CD14-positive monocyte (primary cell): Measurements from ENCODE around the gene LGALS3BP. TPM values are rescaled to one million over a fixed set of nuclear protein-coding genes. Genes with fewer than 3 reads are reported as not detected.

Experiments
- DNase-seq, 3 donors: peaks; one replicate each; pipeline ENCODE4 v3.0.0-alpha.2; 2011 to 2022
- H2AFZ ChIP-seq: 2 replicates; pipeline ENCODE4 v1.6.0; 2012; ENCODE audit warnings: mild to moderate bottlenecking, low read depth, low read length, inconsistent platforms; ENCODE audit not compliant: insufficient read depth, poor library complexity, severe bottlenecking
- H3K27ac ChIP-seq, 2 donors: 1 replicate in 1 of 2; 2 replicates in 1 of 2; pipeline ENCODE4 v1.5.1; 2012 to 2013; ENCODE audit warnings: low read length in 2 of 2, control low read depth in 1 of 2, inconsistent platforms in 1 of 2, low read depth in 1 of 2, mild to moderate bottlenecking in 1 of 2
- H3K27me3 ChIP-seq, 2 donors: one replicate each; pipeline versions ENCODE4 v1.6.0 to v1.6.1; 2011 to 2013; ENCODE audit warnings: low read length in 2 of 2; ENCODE audit not compliant: control insufficient read depth in 2 of 2, insufficient read depth in 2 of 2
- H3K36me3 ChIP-seq, 2 donors: replicated peaks in 1 of 2; 1 replicate in 1 of 2; 2 replicates in 1 of 2; pipeline versions ENCODE4 v1.5.1 to v1.6.1; 2012 to 2013; ENCODE audit warnings: low read length in 2 of 2, control low read depth in 1 of 2, inconsistent platforms in 1 of 2, mild to moderate bottlenecking in 1 of 2; ENCODE audit not compliant: insufficient read depth in 2 of 2, control insufficient read depth in 1 of 2
- H3K4me1 ChIP-seq, 2 donors: 1 replicate in 1 of 2; 2 replicates in 1 of 2; pipeline versions ENCODE4 v1.5.1 to v1.6.1; 2012 to 2013; ENCODE audit warnings: low read length in 2 of 2, control low read depth in 1 of 2, inconsistent platforms in 1 of 2, mild to moderate bottlenecking in 1 of 2, moderate library complexity in 1 of 2; ENCODE audit not compliant: insufficient read depth in 2 of 2, control insufficient read depth in 1 of 2
- H3K4me2 ChIP-seq: replicated peaks from 2 replicates; pipeline ENCODE3; 2012; ENCODE audit warnings: low read length, moderate library complexity, mild to moderate bottlenecking; ENCODE audit not compliant: poor library complexity, severe bottlenecking; ENCODE audit errors: extremely low read depth
- H3K4me3 ChIP-seq, 3 experiments: fragments of 200-600 bp in 1 of 3; sonication (generic) in 1 of 3; replicated peaks in 1 of 3; 1 replicate in 2 of 3; 2 replicates in 1 of 3; pipeline ENCODE4 v1.5.1; 2011 to 2013; ENCODE audit warnings: low read length in 3 of 3, mild to moderate bottlenecking in 3 of 3, control low read depth in 2 of 3, low read depth in 2 of 3, inconsistent platforms in 1 of 3, moderate library complexity in 1 of 3
- H3K79me2 ChIP-seq: 2 replicates; pipeline ENCODE4 v1.6.0; 2012; ENCODE audit warnings: mild to moderate bottlenecking, control low read depth, inconsistent platforms, low read length, moderate library complexity; ENCODE audit not compliant: insufficient read depth
- H3K9ac ChIP-seq: 2 replicates; pipeline ENCODE4 v1.6.0; 2017; ENCODE audit warnings: low read length, mild to moderate bottlenecking; ENCODE audit not compliant: insufficient read depth, poor library complexity, severe bottlenecking
- H3K9me3 ChIP-seq, 2 donors: replicated peaks in 1 of 2; 1 replicate in 1 of 2; 2 replicates in 1 of 2; pipeline versions ENCODE4 v1.5.1 to v1.6.1; 2012 to 2013; ENCODE audit warnings: low read length in 2 of 2, control low read depth in 1 of 2; ENCODE audit not compliant: control insufficient read depth in 1 of 2, insufficient read depth in 1 of 2
- H4K20me1 ChIP-seq: 2 replicates; pipeline ENCODE4 v1.6.0; 2012; ENCODE audit warnings: mild to moderate bottlenecking, low read length, control low read depth, moderate library complexity; ENCODE audit not compliant: insufficient read depth
- H3K27ac Mint-ChIP-seq, 7 donors: one replicate each; pipeline ENCODE4 v1.8.0; 2020; ENCODE audit warnings: mild to moderate bottlenecking in 7 of 7, mixed read lengths in 7 of 7, moderate library complexity in 6 of 7, inconsistent platforms in 2 of 7
- H3K27me3 Mint-ChIP-seq, 3 donors: one replicate each; pipeline ENCODE4 v1.8.0; 2021 to 2022; ENCODE audit warnings: low read depth in 3 of 3, mild to moderate bottlenecking in 3 of 3, mixed read lengths in 3 of 3, moderate library complexity in 3 of 3, inconsistent platforms in 1 of 3
- H3K36me3 Mint-ChIP-seq, 2 donors: one replicate each; pipeline ENCODE4 v1.8.0; 2020; ENCODE audit warnings: mixed read lengths in 2 of 2, inconsistent platforms in 1 of 2, mild to moderate bottlenecking in 1 of 2
- H3K4me1 Mint-ChIP-seq: one replicate; pipeline ENCODE4 v1.8.0; 2020; ENCODE audit warnings: mild to moderate bottlenecking, mixed read lengths
- H3K4me3 Mint-ChIP-seq, 2 donors: one replicate each; pipeline ENCODE4 v1.8.0; 2020; ENCODE audit warnings: mild to moderate bottlenecking in 2 of 2, mixed read lengths in 2 of 2, moderate library complexity in 1 of 2
- H3K9me3 Mint-ChIP-seq, 7 donors: one replicate each; pipeline ENCODE4 v1.8.0; 2020 to 2022; ENCODE audit warnings: mixed read lengths in 7 of 7, mild to moderate bottlenecking in 6 of 7, moderate library complexity in 6 of 7, inconsistent platforms in 2 of 7
- CTCF ChIP-seq: fragments of 200-600 bp; IDR thresholded peaks from one replicate; pipeline ENCODE4 v1.8.0; 2022; ENCODE audit warnings: antibody characterized with exemption, mild to moderate bottlenecking
- WGBS: methylation state at CpG from one replicate; pipeline ENCODE4 v1.1.5; 2013; ENCODE audit warnings: missing lambda C conversion rate; ENCODE audit not compliant: insufficient coverage; 5-methylcytosine and 5-hydroxymethylcytosine counted together
- intact Hi-C, 2 donors: fragments of 100-400 bp; cut with micrococcal nuclease; formaldehyde crosslinking; loops; one replicate each; pipeline versions ENCODE4 v1.15.0 to v1.15.1; 2023
- polyA plus RNA-seq, 3 donors: library from polyadenylated mRNA; depleted of rRNA in 1 of 3; unstranded in 2 of 3; stranded (reverse) in 1 of 3; fragments of 300-500 nt in 2 of 3; fragments of >200 nt in 1 of 3; fragmentation: Illumina TruSeq in 2 of 3; gene quantifications; 1 replicate in 2 of 3; 2 replicates in 1 of 3; pipeline ENCODE4 v1.2.3, GENCODE V29; 2012 to 2021

Gene LGALS3BP
- polyA plus RNA-seq, 3 donors, result 11.4 to 12.0 (median 11.7) TPM

- Mint-ChIP-seq H3K27ac (peak overlapping the region; percentile 91 to 98 (median 95)), H3K27me3 (peaks cover 0 to 2% (median 0%) of the 10 kb centered on the region in 3 donors), H3K36me3 (peaks cover 16 to 21% of the 10 kb centered on the region in 2 donors), H3K9me3 (peaks cover 0 to 2% (median 0%) of the 10 kb centered on the region in 7 donors), H3K4me3 (peak overlapping the region; percentile 94 to 95), H3K4me1 (peaks cover 56% of the 10 kb centered on the region)
- Histone ChIP-seq H3K4me3 (peak overlapping the region; percentile 75 to 96 (median 91)), H3K9me3 (no peaks in the 10 kb centered on the region), H4K20me1 (peaks cover 53% of the 10 kb centered on the region), H3K36me3 (peaks cover 0 to 21% of the 10 kb centered on the region in 2 donors), H3K79me2 (peaks cover 66% of the 10 kb centered on the region), H3K4me1 (peaks cover 54 to 59% of the 10 kb centered on the region in 2 donors), H3K4me2 (peak overlapping the region; percentile 89), H2AFZ (no peak overlapping the region), H3K9ac (peak overlapping the region; percentile 73), H3K27me3 (no peaks in the 10 kb centered on the region), H3K27ac (peak overlapping the region; percentile 82 to 86)
- intact Hi-C loops, result loop anchor here (2.0 to 5.0 kb wide), 4 partner anchors 42 to 62 kb away; no protein-coding TSS in a partner anchor
- WGBS, result under 1% methylated on average over 19 of the region's 28 CpGs
- TF ChIP-seq CTCF, result no peak
- DNase-seq, result peak; percentile 45 to 57 (median 50)
Measured at GRCh38 chr17:78923660-78924453, 55.9 kb downstream of the LGALS3BP start.

DNA sequence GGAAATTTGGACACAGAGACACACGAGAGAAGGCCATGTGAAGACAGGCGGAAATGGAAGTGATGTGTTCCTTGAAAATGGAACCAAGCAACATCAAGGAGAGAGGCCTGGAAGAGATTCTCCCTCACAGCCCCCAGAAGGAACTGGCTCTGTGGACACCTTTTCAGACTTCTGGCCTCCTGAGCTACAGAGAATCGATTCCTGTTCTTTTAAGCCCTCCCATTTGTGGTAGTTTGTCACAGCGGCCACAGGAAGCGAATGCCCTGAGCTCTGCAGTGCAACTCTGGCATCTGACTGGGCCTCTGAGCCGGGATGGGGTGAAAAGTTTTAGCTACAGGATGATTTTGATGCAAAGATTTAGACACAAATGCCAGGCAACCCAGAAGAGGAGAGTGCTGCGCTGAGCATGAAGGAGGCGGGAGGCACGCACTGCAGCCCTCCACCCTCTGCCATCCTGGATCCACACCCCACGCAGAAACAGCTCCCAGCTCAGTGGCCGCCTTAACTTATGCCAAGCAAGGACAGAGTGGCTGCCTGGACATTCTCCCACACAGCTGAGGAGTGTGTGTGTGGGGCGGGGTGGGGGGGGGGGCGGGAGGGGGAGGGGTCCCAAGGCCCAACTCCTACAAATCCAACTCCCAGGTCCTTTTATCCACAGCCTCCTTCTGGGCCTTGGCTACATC is 56.8 kb downstream of the LGALS3BP start:
- 0% methylated on average over 5 of the region's 13 CpGs for WGBS
- H3K27me3 Mint-ChIP-seq, result peaks cover 0 to under 1% (median 0%) of the 10 kb centered on the region in 3 donors
- Histone ChIP-seq H3K27ac (peak overlapping the region; percentile 82 to 86), H3K4me2 (peak overlapping the region; percentile 89), H3K4me1 (peaks cover 63 to 68% of the 10 kb centered on the region in 2 donors), H3K9ac (peak overlapping the region; percentile 51), H4K20me1 (peaks cover 59% of the 10 kb centered on the region), H3K4me3 (peak overlapping the region; percentile 75 to 96 (median 91)), H3K27me3 (no peaks in the 10 kb centered on the region), H3K9me3 (no peaks in the 10 kb centered on the region), H3K36me3 (peaks cover 0 to 21% of the 10 kb centered on the region in 2 donors), H2AFZ (no peak overlapping the region), H3K79me2 (peaks cover 75% of the 10 kb centered on the region)
- H3K4me1 Mint-ChIP-seq, result peaks cover 65% of the 10 kb centered on the region
- H3K27ac Mint-ChIP-seq, result peak overlapping the region; percentile 93 to 98 (median 96)
- DNase-seq, result peak in 2 of 3 donors; percentile 32 to 35
- no peak for TF ChIP-seq CTCF
- intact Hi-C loops, result loop anchor here (5.0 kb wide), 3 partner anchors 41 to 61 kb away; no protein-coding TSS in a partner anchor
- peak overlapping the region; percentile 94 to 95 for H3K4me3 Mint-ChIP-seq
- peaks cover 16 to 21% of the 10 kb centered on the region in 2 donors for H3K36me3 Mint-ChIP-seq
- H3K9me3 Mint-ChIP-seq, result peaks cover 0 to 2% (median 0%) of the 10 kb centered on the region in 7 donors
